Superior temporal gyrus (tissue), 1 donor: Measurements from ENCODE around the gene TOMM7.

Source experiments
- DNase-seq: peaks from one replicate; pipeline ENCODE4 v3.0.0-alpha.2; 2016; ENCODE audit errors: extremely low spot score

TOMM7 gene

GRCh38 chr7:22822486-22823141 is at the start of gene TOMM7:
Gene TOMM7, minus strand, starts transcription at chr7:22822849. Its CDS starts 70 bp downstream, at chr7:22822779.
- DNase-seq, result peak; percentile 99

- DNase-seq, result no peak
Measured at GRCh38 chr7:22872096-22872807, 49.6 kb upstream of the TOMM7 start.

DNA sequence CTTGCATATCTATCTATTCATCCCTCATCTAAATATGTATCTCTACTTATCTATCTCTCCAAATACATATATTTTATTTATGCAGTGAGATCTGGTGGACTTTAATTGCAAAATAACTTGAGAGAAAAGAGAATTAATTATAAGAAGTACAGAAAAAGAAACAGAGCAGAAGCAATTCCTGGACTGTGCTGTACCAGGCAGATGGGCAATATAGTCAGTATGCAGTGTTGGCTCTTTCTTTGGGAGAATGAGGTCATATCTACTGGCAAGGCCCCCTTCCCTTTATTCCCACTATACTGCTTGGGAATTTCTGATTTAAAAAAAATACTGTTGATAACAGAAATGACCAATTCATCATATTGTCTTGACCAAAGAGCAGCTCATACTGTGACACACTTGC is 49.0 kb upstream of the TOMM7 start:
- DNase-seq, result no peak

- no peak for DNase-seq
Measured at GRCh38 chr7:22868509-22868908, 45.9 kb upstream of the TOMM7 start.

DNA sequence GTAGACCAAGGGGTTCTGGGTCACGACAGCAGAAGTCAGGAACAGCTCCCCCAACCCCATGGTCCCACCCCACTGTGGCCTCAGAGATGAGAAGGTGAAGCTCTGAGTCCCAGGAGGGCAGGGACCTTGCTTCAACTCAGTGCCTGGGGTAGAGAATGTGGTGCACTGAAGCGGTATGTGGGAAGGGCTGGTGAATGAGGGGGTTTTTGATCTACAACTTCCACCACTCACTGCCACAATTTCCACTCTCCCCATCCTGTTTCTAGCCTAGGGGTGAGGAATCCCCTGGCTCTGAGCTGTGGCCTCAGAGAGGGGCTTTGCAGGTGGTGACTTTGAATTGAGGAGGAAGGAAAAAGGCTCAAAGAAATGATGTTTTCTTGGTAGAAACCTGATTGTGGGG is 44.9 kb upstream of the TOMM7 start:
- no peak for DNase-seq

DNA sequence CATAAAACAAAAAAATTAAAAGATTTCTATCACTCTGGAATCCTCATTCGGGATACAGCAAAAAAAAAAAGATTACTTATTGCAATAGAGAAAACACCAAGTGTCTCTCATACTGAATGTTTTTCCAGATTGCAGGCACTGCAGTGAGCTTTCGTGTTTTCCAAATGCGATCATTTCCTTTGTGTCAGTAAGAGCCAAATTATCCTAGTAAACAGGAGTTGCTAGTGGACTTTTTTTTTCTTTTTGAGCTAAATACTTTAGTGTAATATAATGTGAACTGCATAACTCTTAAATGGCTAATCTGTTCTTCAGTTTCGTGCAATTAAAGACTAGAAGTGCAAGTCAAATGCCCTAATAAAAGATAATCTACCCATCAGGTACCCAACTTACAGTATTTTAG is 44.4 kb upstream of the TOMM7 start:
- no peak for DNase-seq

GRCh38 chr7:22865602-22865960 is 42.9 kb upstream of the TOMM7 start:
- DNase-seq, result no peak

DNA sequence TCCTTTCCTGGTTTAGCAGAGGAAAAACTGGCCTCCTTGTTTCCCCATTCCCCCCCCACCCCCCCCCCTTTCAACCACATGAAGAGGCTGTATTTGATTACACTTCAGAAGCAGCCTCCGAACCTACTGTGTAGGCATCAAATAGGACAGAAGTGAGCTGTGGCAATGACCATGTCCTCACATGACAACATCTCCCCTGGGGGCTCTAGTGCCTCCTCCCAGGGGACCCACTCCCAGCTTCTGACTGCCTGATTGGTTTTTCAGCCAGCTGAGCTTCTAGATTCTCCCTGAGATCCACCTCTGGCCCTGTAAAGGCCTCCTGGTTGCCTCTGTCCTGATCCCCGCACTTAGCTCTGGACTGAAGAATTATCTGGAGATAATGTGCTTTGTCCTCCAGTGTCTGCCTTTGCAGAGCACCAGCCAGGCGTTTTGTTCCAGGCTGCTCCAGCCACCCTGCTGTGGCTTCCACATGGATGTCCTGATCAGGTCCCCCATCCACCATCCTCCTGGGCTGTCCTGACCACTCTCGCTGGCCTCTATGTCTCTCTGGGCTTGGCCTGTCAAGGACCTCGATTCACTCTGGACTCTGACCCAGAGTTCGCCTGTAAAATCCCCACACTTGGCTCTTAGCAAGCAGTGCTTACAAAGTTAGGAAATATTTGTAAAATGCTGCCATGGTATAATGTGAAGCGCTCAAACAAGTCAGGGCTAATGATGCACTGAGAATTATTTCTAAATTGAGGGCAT is 42.4 kb upstream of the TOMM7 start:
- DNase-seq, result no peak

GRCh38 chr7:22864301-22864700 is 41.7 kb upstream of the TOMM7 start:
- no peak for DNase-seq

- DNase-seq, result no peak
Measured at GRCh38 chr7:22863156-22863899, 40.7 kb upstream of the TOMM7 start.

DNA sequence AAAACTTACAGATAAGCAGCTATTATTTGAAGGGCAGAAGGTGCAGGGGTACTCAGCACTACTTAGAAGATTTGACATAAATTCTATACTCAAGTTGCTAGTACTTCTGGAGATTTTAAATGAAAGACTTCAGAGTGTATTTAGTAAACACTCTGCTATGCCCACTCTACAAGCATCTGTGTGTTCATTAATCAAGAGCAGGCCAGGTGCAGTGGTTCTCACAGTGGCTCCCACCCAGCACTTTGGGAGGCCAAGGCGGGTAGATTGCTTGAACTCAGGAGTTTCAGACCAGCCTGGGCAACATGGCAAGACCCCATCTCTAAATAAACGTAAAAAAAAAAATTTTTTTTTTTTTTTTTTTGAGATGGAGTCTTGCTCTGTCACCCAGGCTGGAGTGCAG is 38.9 kb upstream of the TOMM7 start:
- no peak for DNase-seq

DNA sequence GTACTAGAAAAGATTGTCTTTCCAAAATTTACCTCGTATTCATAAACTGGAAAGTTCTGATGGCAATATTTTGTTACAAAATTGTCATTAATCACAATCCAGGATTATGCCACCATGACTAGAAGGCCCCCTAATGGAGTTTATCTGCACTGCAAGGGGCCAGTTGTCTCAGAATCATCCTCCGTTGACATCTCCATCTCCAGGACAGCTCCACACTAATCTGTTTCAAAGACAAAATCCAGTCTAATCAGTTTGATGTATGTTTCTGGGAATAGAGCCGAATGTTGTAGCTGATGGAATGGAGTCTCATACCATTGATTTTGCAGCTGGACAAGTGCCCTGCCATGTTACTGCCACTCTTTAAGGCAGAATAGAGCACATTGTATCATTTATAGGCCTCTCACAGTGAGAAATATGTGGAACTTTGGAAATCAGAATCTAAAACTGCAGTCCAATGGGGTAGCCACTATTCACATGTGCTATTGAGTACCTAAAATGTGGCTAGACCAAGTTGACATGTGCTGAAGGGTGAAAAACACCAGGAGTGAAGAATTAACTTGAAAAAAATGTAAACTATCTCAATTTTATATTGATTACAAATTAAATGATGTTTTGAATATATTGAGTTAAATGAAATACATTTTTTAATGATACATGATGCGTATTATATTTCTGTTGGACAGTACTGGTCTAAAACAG is 38.3 kb upstream of the TOMM7 start:
- peak; percentile 49 for DNase-seq

GRCh38 chr7:22860337-22860736 is 37.7 kb upstream of the TOMM7 start:
- no peak for DNase-seq

GRCh38 chr7:22859641-22860290 is 37.1 kb upstream of the TOMM7 start:
- no peak for DNase-seq

DNA sequence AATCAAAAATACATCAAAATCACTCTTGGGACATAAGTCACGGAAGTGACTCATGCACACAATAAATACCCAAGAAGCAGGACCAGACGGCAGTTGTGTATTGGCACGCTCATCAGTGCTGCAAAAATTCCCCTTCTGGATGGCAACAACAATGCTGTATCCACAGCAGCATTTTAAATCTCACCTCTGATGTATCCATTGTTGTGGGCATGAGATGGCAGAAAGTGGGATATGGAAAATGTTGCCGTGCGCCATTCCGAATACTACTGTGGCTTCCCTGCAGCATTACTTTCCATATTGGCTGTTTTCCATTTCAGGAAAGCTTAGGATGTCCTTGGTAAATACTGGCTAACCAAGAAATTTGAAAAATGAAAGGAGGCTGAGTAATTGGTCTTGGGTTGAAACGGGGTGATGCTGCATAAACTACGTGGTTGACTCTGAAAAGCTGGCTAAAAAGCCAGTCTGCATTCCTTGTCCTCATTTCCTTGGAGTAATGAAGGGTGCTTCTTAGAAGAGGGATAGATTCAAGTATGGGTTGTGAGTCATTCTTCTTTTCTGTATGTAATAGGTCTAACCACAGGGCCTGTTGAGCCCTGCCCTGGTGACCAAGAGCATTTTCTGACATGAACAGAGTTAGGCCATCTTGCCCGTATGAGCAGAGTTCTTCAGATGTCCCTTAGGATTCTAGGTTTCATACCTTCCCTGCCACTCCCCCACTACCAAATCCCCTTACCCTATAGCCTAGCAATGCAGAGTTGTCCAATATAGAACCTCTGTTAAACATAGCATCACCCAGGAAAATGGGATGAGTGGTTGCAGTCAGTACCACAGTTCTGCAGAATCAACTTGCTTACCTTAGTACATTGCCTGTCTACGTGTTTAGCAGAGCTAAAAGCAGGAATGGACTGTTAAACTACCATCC is 36.3 kb upstream of the TOMM7 start:
- DNase-seq, result no peak

DNA sequence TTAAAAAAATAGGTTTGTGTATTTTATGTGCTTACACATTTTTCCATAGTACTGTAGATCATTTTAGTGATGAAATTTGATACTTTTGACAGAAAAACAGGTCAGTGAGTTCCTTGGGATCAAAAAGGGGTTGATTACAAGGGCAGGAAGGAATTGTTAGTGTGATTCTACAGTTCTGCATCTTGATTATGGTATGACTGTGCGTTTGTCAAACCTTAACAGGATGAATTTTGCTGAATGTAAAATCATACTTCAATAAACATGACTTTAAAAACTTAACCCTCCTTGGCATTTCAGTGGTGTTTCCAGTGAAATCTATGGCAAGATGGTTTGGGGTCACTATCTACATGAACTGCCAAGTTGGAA is 35.6 kb upstream of the TOMM7 start:
- DNase-seq, result no peak

- DNase-seq, result no peak
Measured at GRCh38 chr7:22856416-22856815, 33.8 kb upstream of the TOMM7 start.

- no peak for DNase-seq
Measured at GRCh38 chr7:22855049-22855392, 32.4 kb upstream of the TOMM7 start.

DNA sequence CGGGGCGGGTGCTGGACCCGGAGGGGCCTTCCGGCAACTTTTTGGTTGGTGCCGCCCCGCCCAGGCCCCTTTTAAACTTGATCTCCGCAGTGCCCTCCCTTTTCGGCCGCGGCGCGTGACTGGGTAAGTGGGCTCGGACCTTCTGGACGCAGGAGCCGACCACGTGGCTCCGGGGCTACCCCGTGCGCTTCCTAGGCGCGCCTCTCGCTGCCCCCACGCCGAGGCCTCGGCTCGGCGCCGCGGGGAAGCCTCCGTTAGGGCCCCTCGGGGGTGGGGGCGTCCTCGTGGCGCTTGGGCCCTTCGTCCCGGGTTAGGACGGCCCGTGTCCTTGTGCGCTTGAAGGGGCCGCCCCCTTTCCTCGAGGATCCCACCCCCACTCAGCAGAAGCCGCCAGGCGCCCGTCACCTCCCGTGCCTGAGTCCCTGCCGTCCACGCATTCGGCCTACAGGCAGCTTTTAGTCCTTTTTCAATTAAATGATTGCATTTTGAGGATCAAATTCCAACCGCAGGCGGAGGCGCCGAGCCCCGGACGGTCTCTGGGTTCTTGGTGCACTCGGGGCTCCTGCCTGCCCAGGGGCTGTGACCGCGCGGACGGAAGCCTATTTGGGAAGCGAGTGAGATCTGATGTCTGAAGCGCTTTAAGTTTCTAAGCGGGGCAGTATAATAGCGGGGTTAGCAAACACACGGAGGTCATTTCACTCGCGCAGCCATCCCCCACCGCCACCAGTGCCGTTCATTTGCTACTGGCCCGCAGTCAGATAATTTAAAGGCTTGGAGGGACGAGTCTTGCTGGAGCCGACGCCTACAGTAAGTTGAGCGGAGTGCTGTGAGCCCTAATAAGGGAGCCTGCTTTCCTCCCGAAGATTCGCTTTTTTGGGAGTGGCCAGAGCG is 31.8 kb upstream of the TOMM7 start:
- peak; percentile 40 for DNase-seq
